H1 (cell line): ENCODE measurements around the gene SEC11A. TPM values are rescaled to one million over a fixed set of nuclear protein-coding genes. Genes with fewer than 3 reads are reported as not detected.
A peak's percentile ranks its signal among the peaks of the same experiment; 100 is the strongest.

Experiments used
- CTCF ChIA-PET: fragments of 300-600 bp; sonication (Branson Sonifier 250); formaldehyde crosslinking; loops from one replicate; lab custom pipeline; 2021; ENCODE audit not compliant: partially characterized antibody; lab: Charles Lee
- POLR2A ChIA-PET: fragments of 300-600 bp; sonication (Branson Sonifier 250); formaldehyde crosslinking; loops from one replicate; lab custom pipeline; 2021; ENCODE audit warnings: inconsistent platforms; ENCODE audit not compliant: partially characterized antibody; lab: Charles Lee
- DNase-seq, 2 experiments: peaks; one replicate each; pipeline versions ENCODE4 v3.0.0 to v3.0.0-alpha.2; 2010 to 2022; ENCODE audit warnings: low spot score in 2 of 2, low read depth in 1 of 2, mixed read lengths in 1 of 2
- FAIRE-seq: peaks from 2 replicates; lab custom pipeline; 2011; peaks lifted over from hg19 to GRCh38; lab: Jason Lieb, UNC
- H2AFZ ChIP-seq: 2 replicates; pipeline ENCODE4 v1.8.1; 2012; ENCODE audit warnings: low read length, inconsistent platforms
- H2AK5ac ChIP-seq: 2 replicates; pipeline ENCODE4 v1.6.1; 2013; ENCODE audit warnings: low read depth, low read length
- H2BK120ac ChIP-seq: replicated peaks from 2 replicates; pipeline ENCODE3; 2013; ENCODE audit warnings: low read depth, low read length, inconsistent platforms
- H2BK12ac ChIP-seq: 2 replicates; pipeline ENCODE4 v1.6.1; 2013; ENCODE audit warnings: low read depth, low read length
- H2BK15ac ChIP-seq: 2 replicates; pipeline ENCODE4 v1.6.1; 2013; ENCODE audit warnings: low read length
- H2BK20ac ChIP-seq: 2 replicates; pipeline ENCODE4 v1.6.1; 2013; ENCODE audit warnings: low read length
- H2BK5ac ChIP-seq: 2 replicates; pipeline ENCODE4 v1.6.1; 2013; ENCODE audit warnings: low read depth, low read length
- H3K14ac ChIP-seq: 2 replicates; pipeline ENCODE4 v1.6.1; 2013; ENCODE audit warnings: inconsistent platforms; ENCODE audit not compliant: insufficient read length
- H3K18ac ChIP-seq: 2 replicates; pipeline ENCODE4 v1.6.1; 2013; ENCODE audit warnings: low read length; ENCODE audit errors: extremely low read depth
- H3K23ac ChIP-seq: 2 replicates; pipeline ENCODE4 v1.6.1; 2013; ENCODE audit warnings: inconsistent platforms; ENCODE audit not compliant: insufficient read length
- H3K23me2 ChIP-seq: 2 replicates; pipeline ENCODE4 v1.6.1; 2013; ENCODE audit warnings: low read depth, low read length
- H3K27ac ChIP-seq: 2 replicates; pipeline ENCODE4 v1.6.1; 2011; ENCODE audit warnings: low read depth, low read length, inconsistent platforms
- H3K27me3 ChIP-seq, 4 experiments: replicated peaks in 1 of 4; 1 replicate in 1 of 4; 2 replicates in 3 of 4; pipeline versions ENCODE4 v1.6.1 to v1.8.1; 2011 to 2013; ENCODE audit warnings: low read length in 3 of 4, mild to moderate bottlenecking in 3 of 4, inconsistent platforms in 2 of 4, mixed read lengths in 2 of 4, moderate library complexity in 1 of 4; ENCODE audit not compliant: control insufficient read depth in 3 of 4, insufficient read depth in 3 of 4; ENCODE audit errors: extremely low read depth in 1 of 4
- H3K36me3 ChIP-seq, 4 experiments: 2 replicates each; pipeline versions ENCODE4 v1.6.1 to v1.8.1; 2011 to 2013; ENCODE audit warnings: mild to moderate bottlenecking in 4 of 4, low read length in 3 of 4, moderate library complexity in 2 of 4, control low read depth in 1 of 4, inconsistent platforms in 1 of 4; ENCODE audit not compliant: insufficient read depth in 4 of 4, control insufficient read depth in 2 of 4
- H3K4ac ChIP-seq: replicated peaks from 2 replicates; pipeline ENCODE3; 2013; ENCODE audit warnings: low read length, low read depth, mixed read lengths, inconsistent platforms; ENCODE audit not compliant: insufficient read length
- H3K4me1 ChIP-seq, 4 experiments: replicated peaks in 1 of 4; 1 replicate in 1 of 4; 2 replicates in 3 of 4; pipeline versions ENCODE4 v1.6.1 to v1.8.1; 2011 to 2013; ENCODE audit warnings: low read length in 3 of 4, inconsistent platforms in 2 of 4, mixed read lengths in 1 of 4; ENCODE audit not compliant: insufficient read depth in 4 of 4, control insufficient read depth in 3 of 4
- H3K4me2 ChIP-seq, 2 experiments: 2 replicates each; pipeline versions ENCODE4 v1.6.1 to v1.8.1; 2011 to 2013; ENCODE audit warnings: low read depth in 2 of 2, low read length in 2 of 2, control low read depth in 1 of 2, inconsistent platforms in 1 of 2, mild to moderate bottlenecking in 1 of 2; ENCODE audit not compliant: insufficient read depth in 1 of 2
- H3K4me3 ChIP-seq, 4 experiments: fragments of 200-600, 300-600 bp in 1 of 4; sonication (generic), shearing (Covaris generic), sonication (Bioruptor Twin) in 1 of 4; 2 replicates each; pipeline versions ENCODE4 v1.5.1 to v1.8.1; 2011 to 2016; ENCODE audit warnings: low read length in 4 of 4, low read depth in 3 of 4, control low read depth in 2 of 4, inconsistent platforms in 2 of 4, mild to moderate bottlenecking in 2 of 4, mixed read lengths in 1 of 4, moderate library complexity in 1 of 4; ENCODE audit not compliant: insufficient read depth in 2 of 4; ENCODE audit errors: extremely low read depth in 1 of 4
- H3K56ac ChIP-seq: replicated peaks from 2 replicates; pipeline ENCODE3; 2013; ENCODE audit warnings: low read depth, mild to moderate bottlenecking, mixed read lengths, low read length, inconsistent platforms; ENCODE audit not compliant: insufficient read length
- H3K79me1 ChIP-seq: 2 replicates; pipeline ENCODE4 v1.6.1; 2013; ENCODE audit warnings: low read depth, low read length, control low read depth
- H3K79me2 ChIP-seq, 2 experiments: 2 replicates each; pipeline versions ENCODE4 v1.6.1 to v1.8.1; 2012 to 2013; ENCODE audit warnings: low read length in 2 of 2, mild to moderate bottlenecking in 2 of 2, inconsistent platforms in 1 of 2; ENCODE audit not compliant: insufficient read depth in 2 of 2, control insufficient read depth in 1 of 2
- H3K9ac ChIP-seq, 4 experiments: replicated peaks in 1 of 4; 1 replicate in 1 of 4; 2 replicates in 3 of 4; pipeline versions ENCODE4 v1.6.1 to v1.8.1; 2011 to 2013; ENCODE audit warnings: low read depth in 3 of 4, low read length in 3 of 4, control low read depth in 2 of 4, mild to moderate bottlenecking in 2 of 4, moderate library complexity in 2 of 4, inconsistent platforms in 1 of 4; ENCODE audit errors: extremely low read depth in 1 of 4
- H3K9me3 ChIP-seq, 2 experiments: 2 replicates each; pipeline versions ENCODE4 v1.6.1 to v1.8.1; 2012 to 2013; ENCODE audit warnings: mild to moderate bottlenecking in 2 of 2, moderate library complexity in 2 of 2, control low read depth in 1 of 2, inconsistent platforms in 1 of 2, low read depth in 1 of 2, low read length in 1 of 2, mixed read lengths in 1 of 2; ENCODE audit not compliant: insufficient read depth in 2 of 2
- H4K20me1 ChIP-seq, 2 experiments: replicated peaks in 1 of 2; 2 replicates each; pipeline versions ENCODE3 to v1.8.1; 2011 to 2013; ENCODE audit warnings: inconsistent platforms in 2 of 2, low read length in 2 of 2, mild to moderate bottlenecking in 1 of 2; ENCODE audit not compliant: insufficient read depth in 2 of 2, control insufficient read depth in 1 of 2
- H4K5ac ChIP-seq: 2 replicates; pipeline ENCODE4 v1.6.1; 2013; ENCODE audit warnings: low read length, low read depth, mixed read lengths, inconsistent platforms; ENCODE audit not compliant: insufficient read length
- H4K8ac ChIP-seq: 2 replicates; pipeline ENCODE4 v1.8.0; 2013; ENCODE audit warnings: mild to moderate bottlenecking, moderate library complexity, low read length, inconsistent platforms; ENCODE audit not compliant: insufficient read depth; ENCODE audit errors: extremely low read depth
- H4K91ac ChIP-seq: replicated peaks from 2 replicates; pipeline ENCODE3; 2013; ENCODE audit warnings: low read length, mixed read lengths, inconsistent platforms; ENCODE audit not compliant: insufficient read length
- CEBPB ChIP-seq: IDR thresholded peaks from 2 replicates; pipeline ENCODE4 v1.6.1; 2012; ENCODE audit warnings: low read depth, low read length
- EP300 ChIP-seq, 2 experiments: IDR thresholded peaks; 1 replicate in 1 of 2; 2 replicates in 1 of 2; pipeline ENCODE4 v1.6.1; 2011 to 2012; ENCODE audit warnings: low read depth in 2 of 2, low read length in 2 of 2, mild to moderate bottlenecking in 2 of 2, borderline replicate concordance in 1 of 2, inconsistent platforms in 1 of 2, moderate library complexity in 1 of 2
- KDM5A ChIP-seq: fragments of 200-600 bp; IDR thresholded peaks from 2 replicates; pipeline ENCODE4 v1.7.1; 2012; ENCODE audit warnings: mild to moderate bottlenecking, low read length, inconsistent platforms, mixed read lengths
- RAD21 ChIP-seq, 2 experiments: IDR thresholded peaks in 1 of 2; conservative IDR thresholded peaks in 1 of 2; 2 replicates each; pipeline ENCODE4 v1.6.1; 2011; ENCODE audit warnings: low read depth in 2 of 2, low read length in 2 of 2, improper control_type of control experiment in 1 of 2, inconsistent platforms in 1 of 2, mild to moderate bottlenecking in 1 of 2, moderate library complexity in 1 of 2
- SP1 ChIP-seq: IDR thresholded peaks from 2 replicates; pipeline ENCODE4 v1.6.1; 2011; ENCODE audit warnings: low read depth, low read length
- TAF7 ChIP-seq: optimal IDR thresholded peaks from 2 replicates; pipeline ENCODE3; 2011; ENCODE audit warnings: low read depth, mild to moderate bottlenecking, inconsistent platforms, low read length, moderate library complexity, borderline replicate concordance
- YY1 ChIP-seq: IDR thresholded peaks from 2 replicates; pipeline ENCODE4 v1.6.1; 2011; ENCODE audit warnings: low read depth, mild to moderate bottlenecking, low read length
- WGBS, 2 experiments: shearing (Covaris generic) in 1 of 2; methylation state at CpG; one replicate each; pipeline versions ENCODE4 v1.1.6 to v1.1.7; 2013 to 2015; ENCODE audit warnings: low lambda C conversion rate in 2 of 2, mixed read lengths in 2 of 2, inconsistent platforms in 1 of 2, low coverage in 1 of 2, missing lambda C conversion rate in 1 of 2; ENCODE audit not compliant: insufficient replicate concordance in 2 of 2, insufficient coverage in 1 of 2, insufficient read length in 1 of 2; ENCODE audit errors: extremely low coverage in 1 of 2, missing lambda C conversion rate in 1 of 2; 5-methylcytosine and 5-hydroxymethylcytosine counted together
- polyA plus RNA-seq, 7 experiments: library from polyadenylated mRNA; depleted of rRNA in 3 of 7; stranded (reverse) in 5 of 7; unstranded in 2 of 7; fragments of >200 nt in 5 of 7; fragments of 200-250 nt in 2 of 7; gene quantifications; 1 replicate in 5 of 7; 2 replicates in 1 of 7; 4 replicates in 1 of 7; pipeline versions ENCODE4 v1.2.1 to v1.2.3, GENCODE V29; 2011 to 2013; ENCODE audit warnings: missing spikeins in 2 of 7, mixed read lengths in 2 of 7
- total RNA-seq: library from RNA; stranded (reverse); fragmentation: NEBNext Ultra II Directional; extraction: Animal tissue kit (Norgen Biotek cat#: 25700); gene quantifications from 2 replicates; pipeline ENCODE4 v1.2.1, GENCODE V29; 2021
- TF ChIP-seq, protein P1 (sequence below): IDR thresholded peaks from 2 replicates; pipeline ENCODE4 v1.6.1; 2012; ENCODE audit warnings: inconsistent platforms
- TF ChIP-seq, protein P2 (sequence below): IDR thresholded peaks from 2 replicates; pipeline ENCODE4 v1.6.1; 2012; ENCODE audit warnings: low read length, inconsistent platforms

The SEC11A gene
- total and polyA plus RNA-seq, 2 of the 8 experiments (the other 6 are each of a cell fraction or from before 2014, with no cell fraction given) = 268 to 316 TPM

DNA sequence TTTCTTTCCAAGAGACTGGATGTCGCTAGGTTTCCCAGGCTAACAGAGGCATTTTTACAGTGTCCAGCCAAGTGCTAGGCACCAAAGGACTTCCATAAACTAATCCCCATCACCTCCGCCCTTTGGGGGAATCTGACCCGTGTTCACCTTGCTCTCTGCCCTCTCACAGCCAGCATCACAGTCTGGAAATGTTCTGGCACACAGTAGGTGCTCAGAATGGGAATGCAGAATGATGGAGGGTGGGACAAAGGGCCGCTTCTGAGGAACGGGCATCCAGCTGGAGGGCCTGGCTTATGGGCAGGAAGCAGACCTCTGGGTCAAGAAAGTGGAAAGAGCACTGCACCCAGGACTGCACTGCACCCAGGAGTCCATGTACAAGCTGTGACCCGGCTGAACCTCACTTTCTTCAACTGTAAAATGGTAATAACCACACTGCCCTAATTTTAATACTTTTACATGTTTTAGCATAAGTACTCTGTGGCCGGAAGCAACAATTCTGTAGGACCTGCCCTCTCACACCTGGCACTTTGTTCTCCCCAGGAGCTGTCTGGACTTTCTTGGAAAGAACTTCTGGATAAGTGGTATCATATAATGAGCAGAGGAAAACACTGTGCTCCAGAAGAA is 57.0 kb downstream of the SEC11A start:
- H3K9ac ChIP-seq = no peak overlapping the region
- CTCF ChIA-PET = interaction anchor here (0.6 to 10.6 kb wide), 26 partner anchors 16 to 269 kb away, joined by 3 to 86 read pairs (median 4); partner anchors contain the start of gene SEC11A
- H3K56ac ChIP-seq = no peak overlapping the region
- TF ChIP-seq, protein P1, sequence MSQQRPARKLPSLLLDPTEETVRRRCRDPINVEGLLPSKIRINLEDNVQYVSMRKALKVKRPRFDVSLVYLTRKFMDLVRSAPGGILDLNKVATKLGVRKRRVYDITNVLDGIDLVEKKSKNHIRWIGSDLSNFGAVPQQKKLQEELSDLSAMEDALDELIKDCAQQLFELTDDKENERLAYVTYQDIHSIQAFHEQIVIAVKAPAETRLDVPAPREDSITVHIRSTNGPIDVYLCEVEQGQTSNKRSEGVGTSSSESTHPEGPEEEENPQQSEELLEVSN = no peak
- TF ChIP-seq CEBPB = no peak
- TF ChIP-seq RAD21 (IDR thresholded peaks at IDR 0.05 in 1 of 2, conservative IDR thresholded peaks at IDR 0.05 in 1 of 2; ENCODE audit: low read depth in 2 of 2, low read length in 2 of 2) = no peak
- no peak for TF ChIP-seq KDM5A
- TF ChIP-seq, protein P2, sequence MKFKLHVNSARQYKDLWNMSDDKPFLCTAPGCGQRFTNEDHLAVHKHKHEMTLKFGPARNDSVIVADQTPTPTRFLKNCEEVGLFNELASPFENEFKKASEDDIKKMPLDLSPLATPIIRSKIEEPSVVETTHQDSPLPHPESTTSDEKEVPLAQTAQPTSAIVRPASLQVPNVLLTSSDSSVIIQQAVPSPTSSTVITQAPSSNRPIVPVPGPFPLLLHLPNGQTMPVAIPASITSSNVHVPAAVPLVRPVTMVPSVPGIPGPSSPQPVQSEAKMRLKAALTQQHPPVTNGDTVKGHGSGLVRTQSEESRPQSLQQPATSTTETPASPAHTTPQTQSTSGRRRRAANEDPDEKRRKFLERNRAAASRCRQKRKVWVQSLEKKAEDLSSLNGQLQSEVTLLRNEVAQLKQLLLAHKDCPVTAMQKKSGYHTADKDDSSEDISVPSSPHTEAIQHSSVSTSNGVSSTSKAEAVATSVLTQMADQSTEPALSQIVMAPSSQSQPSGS = no peak
- no peak for TF ChIP-seq EP300 (IDR thresholded peaks at IDR 0.05; ENCODE audit: borderline replicate concordance in 1 of 2, low read depth in 2 of 2, low read length in 2 of 2)
- no peak for TF ChIP-seq TAF7
- TF ChIP-seq SP1 = no peak
- TF ChIP-seq YY1 = no peak

More for the DNA sequence above, 57.0 kb downstream of the SEC11A start:
- peaks cover 0 to 16% (median 13%) of the 10 kb centered on the region in 4 experiments; a peak in 6 of 7 replicates for H3K4me1 ChIP-seq
- no peak overlapping the region for H2BK20ac ChIP-seq
- H3K23me2 ChIP-seq = peaks cover 5% of the 10 kb centered on the region; the same call in 1 of the 2 replicates
- no peak overlapping the region for H4K5ac ChIP-seq
- H3K4me2 ChIP-seq = peak overlapping the region; percentile 91
- H2BK5ac ChIP-seq = no peak overlapping the region
- H3K4me3 ChIP-seq = peak overlapping the region; percentile 17 to 74 (median 39); a peak in 5 of 8 replicates
- no peak overlapping the region for H3K4ac ChIP-seq
- no peak overlapping the region for H2AFZ ChIP-seq
- peaks cover 0 to under 1% of the 10 kb centered on the region in 2 experiments; a peak in 1 of 4 replicates for H3K79me2 ChIP-seq
- H3K18ac ChIP-seq = no peak overlapping the region
- H3K27me3 ChIP-seq = peaks cover 0 to 13% (median 9%) of the 10 kb centered on the region in 4 experiments; a peak in 5 of 7 replicates
- no peak overlapping the region for H3K27ac ChIP-seq
- H3K9me3 ChIP-seq = no peaks in the 10 kb centered on the region
- 67% methylated on average over 7 of the region's 7 CpGs; no CpG with 5 or more reads in 1 of the 2 experiments for WGBS, 2 experiments
- peak overlapping the region; percentile 12 for H3K23ac ChIP-seq
- no peak overlapping the region for H4K91ac ChIP-seq
- no peak overlapping the region for H2BK120ac ChIP-seq
- no peak overlapping the region for H2BK12ac ChIP-seq
- no peak overlapping the region for H2BK15ac ChIP-seq
- no peak overlapping the region for H2AK5ac ChIP-seq
- DNase-seq (no peak), FAIRE-seq (no peak)
- peak overlapping the region; percentile 62; the same call in 1 of the 2 replicates for H4K8ac ChIP-seq
- no peaks in the 10 kb centered on the region for H3K36me3 ChIP-seq
- 0 out of 2 replicates have a peak, but pooled peaks cover 2% of the 10 kb centered on the region for H3K79me1 ChIP-seq
- H3K14ac ChIP-seq = no peak overlapping the region
- POLR2A ChIA-PET = interaction anchor here (0.6 to 2.0 kb wide), 9 partner anchors 10 to 347 kb away, joined by 3 to 10 read pairs (median 4); partner anchors contain the start of genes SEC11A and ZSCAN2
- peaks cover 0 to 2% of the 10 kb centered on the region in 2 experiments for H4K20me1 ChIP-seq
